ENCODE results near the gene TMEM52. TPM values are rescaled to one million over a fixed set of nuclear protein-coding genes. Genes with fewer than 3 reads are reported as not detected.

The TMEM52 gene
- total RNA-seq, 1 donor: 0.27 TPM

DNA sequence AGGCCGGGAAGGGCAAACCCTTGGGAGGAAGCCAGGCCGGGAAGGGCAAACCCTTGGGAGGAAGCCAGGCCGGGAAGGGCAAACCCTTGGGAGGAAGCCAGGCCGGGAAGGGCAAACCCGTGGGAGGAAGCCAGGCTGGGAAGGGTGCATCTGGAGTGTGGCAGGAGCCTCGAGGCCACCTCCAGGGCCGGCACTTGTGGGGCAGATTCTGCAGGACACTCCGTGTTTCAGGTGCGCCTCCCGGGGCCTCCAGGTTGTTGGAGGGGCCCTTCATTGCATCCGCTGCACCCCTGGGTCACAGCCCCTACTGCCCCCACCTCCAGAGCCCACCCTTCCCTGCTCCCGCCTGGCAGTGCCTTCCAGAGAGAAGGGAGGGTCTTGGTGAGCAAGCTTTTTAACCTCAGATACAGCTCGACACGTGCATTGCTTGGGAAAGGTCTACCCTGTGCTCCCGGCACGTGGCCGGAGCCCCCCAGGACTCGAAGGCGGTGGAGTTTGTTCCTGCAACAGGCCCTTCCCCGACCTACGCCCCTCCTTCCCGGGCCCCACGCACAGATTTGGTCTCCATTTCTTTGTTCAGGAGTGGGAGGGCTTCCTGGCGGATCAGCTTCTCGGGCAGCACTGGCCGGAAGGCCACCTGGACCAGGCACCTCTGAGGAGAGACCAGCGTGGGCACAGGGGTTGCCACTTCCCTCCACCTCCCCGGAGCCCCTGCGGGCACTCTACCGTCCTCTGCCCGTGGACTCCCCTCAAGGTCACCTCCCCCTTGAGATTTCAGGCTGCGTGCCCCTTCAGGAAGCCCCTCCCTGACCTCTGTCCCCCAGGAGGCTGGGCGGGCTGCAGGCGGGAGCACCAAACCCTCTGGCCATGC is 9.4 kb upstream of the TMEM52 start:
- no peak for DNase-seq (ENCODE audit: low read depth in 2 of 3, low spot score in 2 of 3)

DNA sequence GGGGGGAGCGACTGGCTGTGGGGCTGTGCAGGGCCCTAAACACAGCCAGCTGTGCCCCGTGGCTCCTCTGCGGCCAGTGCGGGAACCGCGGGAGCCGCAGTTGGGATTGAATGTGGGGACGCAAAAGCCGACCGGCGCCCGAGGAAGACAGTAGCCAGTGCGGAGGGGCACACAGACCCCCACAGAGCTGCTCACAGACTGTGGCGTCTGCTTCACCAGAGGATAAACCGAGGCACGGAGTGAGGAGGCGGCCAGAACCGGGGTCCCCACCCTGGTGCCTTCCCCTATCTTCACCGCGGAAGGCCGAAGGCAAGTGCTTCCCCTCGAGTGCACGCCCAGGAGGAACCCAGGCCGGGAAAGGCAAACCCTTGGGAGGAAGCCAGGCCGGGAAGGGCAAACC is 8.7 kb upstream of the TMEM52 start:
- no peak for DNase-seq (ENCODE audit: low read depth in 2 of 3, low spot score in 2 of 3)

DNA sequence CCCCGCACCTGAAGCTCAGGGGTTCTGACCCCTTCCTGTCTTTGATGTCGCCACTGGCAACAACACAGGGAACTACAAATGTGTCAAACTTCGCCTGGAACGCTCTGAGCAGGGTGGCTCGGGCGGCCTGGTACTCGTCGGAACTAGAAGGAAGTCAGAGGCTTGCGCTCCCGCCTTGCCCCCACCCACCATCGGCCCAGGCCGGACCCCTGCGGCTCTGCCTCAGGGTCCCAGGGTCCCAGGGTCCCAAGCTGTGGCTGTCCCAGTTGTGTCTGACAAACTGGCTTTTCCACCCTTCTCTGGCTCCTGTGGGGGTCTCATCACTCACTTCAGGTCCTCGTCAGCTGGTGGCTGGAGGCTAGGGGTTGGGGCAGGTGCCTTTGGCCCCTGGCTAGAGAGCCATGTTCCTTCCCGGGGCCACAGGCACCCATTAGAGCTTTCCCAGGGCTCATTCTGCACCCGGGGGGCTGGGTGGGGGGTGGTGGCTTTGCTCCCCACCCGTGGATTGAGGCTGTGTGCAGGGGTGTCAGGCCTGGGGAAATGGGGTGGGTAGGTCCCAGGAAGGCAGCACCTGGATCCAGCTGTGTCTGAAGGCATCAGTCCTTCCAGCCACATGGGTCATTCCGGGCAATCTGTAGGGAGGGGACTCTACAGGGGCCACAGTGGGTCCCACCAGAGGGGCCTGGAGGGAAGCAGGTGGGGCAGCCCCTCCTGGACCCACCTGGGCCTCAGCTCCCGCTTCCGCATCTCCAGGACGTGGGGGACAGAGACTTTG is 8.0 kb upstream of the TMEM52 start:
- no peak for DNase-seq (ENCODE audit: low read depth in 2 of 3, low spot score in 2 of 3)

DNA sequence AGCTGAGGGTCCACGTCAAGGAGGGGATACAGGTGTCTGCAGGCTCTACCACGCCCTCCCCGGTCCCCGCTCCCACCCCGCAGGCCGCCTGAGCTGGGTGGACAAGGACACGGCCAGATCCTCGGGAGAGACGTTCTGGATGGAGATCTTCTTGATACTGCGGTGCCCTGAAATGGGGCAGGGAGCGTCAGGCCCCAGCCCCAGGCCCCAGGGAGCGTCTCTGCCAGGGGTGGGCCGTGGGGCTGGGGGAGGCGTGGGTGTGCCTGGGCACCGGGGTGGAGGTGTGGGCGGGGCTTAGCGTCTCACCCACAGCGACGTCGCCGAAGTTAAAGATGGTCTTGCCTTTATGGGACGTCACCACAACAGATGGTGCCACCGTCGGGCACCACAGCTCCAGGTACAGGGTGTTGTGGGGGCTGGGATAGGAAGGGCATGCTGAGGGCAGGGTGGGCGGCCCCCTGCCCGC is 7.3 kb upstream of the TMEM52 start:
- no peak for DNase-seq (ENCODE audit: low read depth in 2 of 3, low spot score in 2 of 3)

DNA sequence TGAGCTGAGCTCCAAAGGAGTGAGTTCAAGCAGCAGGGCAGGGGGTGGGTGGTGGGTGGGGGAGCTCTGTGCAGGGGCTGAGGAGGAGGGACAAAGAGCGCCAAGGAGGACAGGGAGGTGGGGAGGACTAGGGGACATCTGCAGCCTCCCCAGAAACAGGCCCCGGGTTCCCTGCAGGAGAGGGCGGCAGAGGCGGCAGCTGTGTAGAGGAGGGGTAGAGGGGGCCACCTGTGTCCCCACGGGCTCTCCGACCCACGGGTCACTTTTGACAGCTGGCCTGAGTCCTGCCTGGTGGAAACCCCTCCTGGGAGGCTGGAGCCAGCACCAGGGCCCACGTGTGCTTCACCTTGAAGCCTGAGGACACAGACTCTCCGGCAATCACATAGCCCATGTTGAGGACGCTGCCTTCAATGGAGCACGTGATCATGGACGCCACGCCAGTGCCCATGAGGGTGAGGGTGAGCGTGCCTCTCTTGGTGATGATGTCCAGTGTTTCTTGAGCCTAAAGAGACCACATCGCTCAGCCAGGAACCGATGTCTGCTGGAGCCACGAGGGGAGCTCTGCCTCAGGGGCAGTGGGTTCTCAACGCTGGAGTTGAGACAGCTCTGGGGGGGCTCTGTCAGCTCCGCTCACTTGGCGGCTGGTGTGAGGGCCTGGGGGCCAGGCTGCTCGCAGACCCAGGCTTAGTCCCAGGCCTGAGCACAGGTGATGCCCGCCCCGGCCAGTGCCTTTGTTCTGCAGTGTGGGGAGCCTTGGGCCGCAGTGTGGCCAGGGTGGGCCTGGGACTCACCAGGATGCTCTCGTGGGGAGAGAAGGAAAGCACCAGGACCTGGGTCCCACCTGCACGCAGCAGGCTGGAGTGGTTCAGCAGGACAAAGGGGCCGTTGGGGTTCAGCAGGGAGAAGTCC is 6.6 kb upstream of the TMEM52 start:
- no peak for DNase-seq (ENCODE audit: low read depth in 2 of 3, low spot score in 2 of 3)

DNA sequence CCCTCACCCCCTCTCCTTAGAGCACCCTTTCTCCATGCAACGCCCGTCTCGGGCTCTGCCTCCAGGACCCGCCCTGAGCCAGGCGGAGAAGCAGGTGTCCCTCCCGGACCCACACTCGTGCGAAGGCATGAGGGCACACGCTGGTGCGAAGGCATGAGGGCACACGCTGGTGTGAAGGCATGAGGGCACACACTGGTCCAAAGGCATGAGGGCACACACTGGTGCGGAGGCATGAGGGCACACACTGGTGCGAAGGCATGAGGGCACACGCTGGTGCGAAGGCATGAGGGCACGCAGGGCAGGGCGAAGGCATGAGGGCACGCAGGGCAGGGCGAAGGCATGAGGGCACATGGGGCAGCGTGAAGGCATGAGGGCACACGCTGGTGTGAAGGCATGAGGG is 5.8 kb upstream of the TMEM52 start:
- no peak for DNase-seq (ENCODE audit: low read depth in 2 of 3, low spot score in 2 of 3)

DNA sequence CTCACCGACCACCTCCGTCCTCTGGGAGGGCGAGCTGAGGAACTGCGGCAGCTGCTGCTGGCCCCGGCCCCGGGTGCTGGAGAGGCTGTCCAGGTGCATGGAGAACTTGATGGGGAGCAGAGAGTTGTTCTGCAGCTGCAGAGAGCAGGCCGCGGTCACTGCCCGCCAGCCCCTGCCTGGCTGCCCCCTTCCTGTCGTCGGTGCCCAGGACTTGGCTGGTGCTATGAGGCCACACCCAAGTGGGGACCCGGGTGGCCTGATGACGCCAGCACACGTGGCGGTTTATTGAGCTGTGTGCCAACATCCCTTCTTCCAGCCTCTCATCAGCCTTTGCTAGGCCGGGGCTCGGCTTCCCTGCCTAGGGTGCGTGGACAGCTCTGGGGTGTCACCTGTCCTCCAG is 5.3 kb upstream of the TMEM52 start:
- no peak for DNase-seq (ENCODE audit: low read depth in 2 of 3, low spot score in 2 of 3)

DNA sequence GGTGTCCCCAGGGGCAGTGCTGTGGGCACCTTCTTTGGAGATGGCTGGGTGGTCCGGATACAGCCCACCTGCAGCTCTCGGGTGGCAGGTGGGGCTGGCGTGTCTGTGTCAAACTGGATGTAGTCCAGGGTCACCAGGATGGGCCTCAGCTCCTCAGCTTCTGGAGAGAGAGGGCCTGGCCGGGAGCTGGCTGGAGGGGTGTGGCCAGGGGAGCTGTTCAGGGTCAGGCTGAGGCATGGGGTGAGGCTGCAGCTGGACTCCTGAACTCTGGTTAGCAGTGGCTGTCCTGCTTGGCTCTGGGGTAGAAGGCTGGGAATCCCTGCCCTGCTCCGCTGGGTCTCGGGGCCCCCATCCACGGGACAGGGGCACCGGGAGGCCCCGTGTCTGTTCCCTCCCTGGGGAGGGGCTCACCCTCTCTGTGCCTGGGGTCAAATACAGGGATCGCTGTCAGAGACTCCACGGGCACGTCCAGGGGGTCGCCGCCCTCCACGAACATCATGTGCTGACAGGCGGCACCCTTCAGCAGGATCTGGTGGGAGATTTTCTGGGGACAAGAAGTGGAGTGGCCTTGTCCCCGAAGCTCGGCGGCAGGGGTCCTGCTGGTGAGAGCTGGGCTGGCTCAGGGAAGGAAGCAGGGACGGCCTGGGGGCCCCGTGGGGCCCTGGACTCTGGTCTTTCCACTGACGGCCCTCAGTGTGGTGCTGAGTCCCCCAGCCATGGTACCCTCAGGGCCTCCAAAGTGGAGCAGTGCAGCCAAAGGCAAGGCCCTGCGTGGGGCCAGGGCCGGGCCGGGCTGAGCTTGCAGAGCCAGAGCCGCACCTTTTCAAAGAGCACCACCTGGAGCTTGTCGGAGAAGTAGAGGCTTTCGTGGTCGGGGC is 4.1 kb upstream of the TMEM52 start:
- DNase-seq (ENCODE audit: low read depth in 2 of 3, low spot score in 2 of 3): no peak

DNA sequence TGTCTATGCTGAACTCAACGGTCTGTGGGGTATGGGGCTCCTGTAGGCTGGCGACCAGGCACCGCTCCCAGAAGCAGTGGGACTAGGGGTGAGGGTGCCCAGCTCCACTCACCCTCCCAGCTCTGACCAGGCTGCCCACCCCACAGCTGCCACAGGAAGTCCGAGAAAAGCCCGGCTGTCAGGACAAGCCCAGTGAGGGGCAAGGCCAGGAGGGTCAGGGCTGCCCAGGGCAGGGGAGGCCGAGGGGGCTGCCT is 3.5 kb upstream of the TMEM52 start:
- DNase-seq (ENCODE audit: low read depth in 2 of 3, low spot score in 2 of 3): no peak

DNA sequence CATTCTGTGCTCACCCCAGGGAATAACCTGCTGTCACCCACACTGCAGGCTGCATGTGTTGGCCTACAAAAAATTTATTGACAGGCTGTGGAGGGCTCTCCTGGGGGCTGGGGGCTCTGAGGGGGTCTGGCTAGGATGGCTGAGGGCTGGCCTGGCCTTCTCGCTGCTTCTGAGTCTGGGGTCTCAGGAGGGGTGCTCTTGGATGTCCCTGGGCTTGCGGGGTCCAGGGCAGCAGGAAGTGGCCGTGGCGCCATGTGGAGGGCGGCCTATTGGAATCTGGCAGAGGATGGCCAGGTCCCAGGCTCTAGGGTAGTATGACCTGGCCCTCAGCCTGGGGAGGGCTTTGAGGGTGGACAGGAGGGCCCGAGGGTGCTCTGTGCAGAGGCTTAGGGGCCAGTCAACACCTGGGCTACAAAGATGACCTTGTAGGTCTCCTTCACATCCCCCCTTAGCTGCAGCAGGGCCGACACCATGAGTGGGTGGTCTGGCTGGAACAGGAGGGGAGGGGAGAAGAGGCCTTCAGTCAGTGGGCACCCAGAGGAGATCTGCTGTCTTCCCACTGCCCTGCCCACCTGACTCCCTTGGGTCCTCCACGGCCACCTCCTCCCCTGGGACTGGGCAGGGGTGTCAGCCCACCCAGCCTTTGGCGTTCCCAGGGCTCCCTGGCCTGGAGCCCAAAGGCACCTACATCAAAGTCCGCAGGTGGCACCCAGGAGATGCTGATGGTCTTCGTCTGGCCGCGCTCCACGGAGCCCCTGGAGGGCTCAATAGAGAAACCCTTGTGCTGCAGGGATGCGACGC is 3.0 kb upstream of the TMEM52 start:
- DNase-seq (ENCODE audit: low read depth in 2 of 3, low spot score in 2 of 3): no peak

DNA sequence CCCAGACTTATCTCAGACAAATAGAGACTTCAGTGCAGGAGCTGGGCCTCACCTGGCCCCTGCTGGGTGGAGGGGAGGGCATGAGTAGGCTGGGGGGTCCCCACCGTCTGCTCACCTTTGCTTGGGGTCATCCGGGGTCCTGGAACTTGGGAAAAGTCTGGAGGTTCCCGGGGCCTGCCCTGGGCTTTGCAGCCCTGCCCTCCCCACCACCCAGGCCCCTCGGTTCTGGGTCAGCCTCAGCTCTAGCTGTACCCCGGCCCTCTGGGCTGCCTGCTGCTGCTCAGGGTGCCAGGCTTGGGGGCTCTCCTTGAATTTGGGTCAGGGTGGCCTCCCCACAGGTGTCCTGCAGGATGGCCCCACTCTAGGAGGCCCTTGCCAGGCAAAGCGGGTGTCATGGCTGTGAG is 2.4 kb upstream of the TMEM52 start:
- no peak for DNase-seq (ENCODE audit: low read depth in 2 of 3, low spot score in 2 of 3)

DNA sequence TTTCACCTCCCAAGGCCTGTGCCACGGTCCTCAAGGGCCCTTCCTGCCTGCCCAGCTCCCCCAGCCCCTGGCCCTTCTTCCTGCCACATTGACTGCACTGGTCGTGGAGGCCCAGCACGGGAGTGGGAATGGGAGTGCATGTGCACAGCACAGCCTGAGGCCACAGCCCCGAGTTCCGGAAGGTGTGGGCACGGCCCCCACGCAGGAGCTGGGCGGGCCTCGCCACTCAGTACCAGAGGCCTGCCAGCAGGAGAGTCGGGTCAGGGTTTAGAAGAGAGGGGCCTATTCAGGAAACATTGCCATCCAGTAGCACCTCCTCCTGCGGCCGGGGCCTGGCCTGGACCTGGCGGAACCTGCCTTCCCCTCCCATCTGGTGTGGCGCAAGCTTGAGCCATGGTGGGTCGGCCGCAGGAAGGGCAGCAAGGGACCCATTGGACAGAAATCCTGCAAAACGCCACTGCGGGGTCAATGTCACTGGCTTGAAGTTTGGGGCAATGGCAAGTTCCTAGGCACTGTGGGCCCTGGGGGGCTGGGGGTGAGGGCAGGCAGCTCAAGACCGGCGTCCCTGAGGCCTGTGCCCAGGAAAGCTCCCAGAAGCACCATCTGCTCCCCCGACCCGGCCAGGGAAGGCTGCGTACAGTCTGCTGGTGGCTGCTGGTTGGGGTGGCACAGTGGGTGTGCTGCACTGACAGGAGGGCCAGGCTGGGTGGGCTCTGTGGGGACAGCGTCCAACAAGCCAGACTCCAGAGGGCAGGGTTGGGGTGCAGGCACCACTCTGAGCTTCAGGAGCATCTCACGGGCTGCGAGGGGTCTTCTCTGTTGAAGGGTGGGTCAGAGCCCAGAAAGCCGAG is 1.8 kb upstream of the TMEM52 start:
- no peak for DNase-seq (ENCODE audit: low read depth in 2 of 3, low spot score in 2 of 3)

DNA sequence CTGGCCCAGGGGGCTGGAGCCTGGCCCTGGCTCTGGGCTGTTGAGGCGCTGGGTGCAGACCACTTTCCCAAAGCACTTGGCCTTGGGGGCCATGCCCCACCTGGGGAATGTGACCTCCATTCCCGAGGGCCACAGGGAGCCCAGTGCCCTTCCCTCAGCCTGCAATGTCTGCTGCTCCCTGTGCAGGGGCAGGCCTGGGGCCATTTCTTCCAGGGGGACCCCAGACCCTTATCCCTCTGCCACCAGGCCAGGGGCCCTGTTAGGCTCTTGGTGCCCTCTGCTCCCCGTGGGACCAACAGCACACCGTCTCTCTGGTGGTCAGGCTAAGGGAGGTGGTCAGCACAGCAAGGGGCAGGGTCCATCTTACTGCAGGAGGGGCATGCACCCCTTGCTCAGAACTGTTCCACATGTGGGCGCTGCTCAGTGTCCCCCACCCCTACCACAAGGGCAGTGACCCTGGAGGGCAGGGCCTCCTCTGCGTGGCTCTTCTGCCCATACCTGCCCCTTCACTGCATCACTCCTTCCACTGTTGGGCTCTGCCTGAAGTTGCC is 1.1 kb upstream of the TMEM52 start:
- no peak for DNase-seq (ENCODE audit: low read depth in 2 of 3, low spot score in 2 of 3)

DNA sequence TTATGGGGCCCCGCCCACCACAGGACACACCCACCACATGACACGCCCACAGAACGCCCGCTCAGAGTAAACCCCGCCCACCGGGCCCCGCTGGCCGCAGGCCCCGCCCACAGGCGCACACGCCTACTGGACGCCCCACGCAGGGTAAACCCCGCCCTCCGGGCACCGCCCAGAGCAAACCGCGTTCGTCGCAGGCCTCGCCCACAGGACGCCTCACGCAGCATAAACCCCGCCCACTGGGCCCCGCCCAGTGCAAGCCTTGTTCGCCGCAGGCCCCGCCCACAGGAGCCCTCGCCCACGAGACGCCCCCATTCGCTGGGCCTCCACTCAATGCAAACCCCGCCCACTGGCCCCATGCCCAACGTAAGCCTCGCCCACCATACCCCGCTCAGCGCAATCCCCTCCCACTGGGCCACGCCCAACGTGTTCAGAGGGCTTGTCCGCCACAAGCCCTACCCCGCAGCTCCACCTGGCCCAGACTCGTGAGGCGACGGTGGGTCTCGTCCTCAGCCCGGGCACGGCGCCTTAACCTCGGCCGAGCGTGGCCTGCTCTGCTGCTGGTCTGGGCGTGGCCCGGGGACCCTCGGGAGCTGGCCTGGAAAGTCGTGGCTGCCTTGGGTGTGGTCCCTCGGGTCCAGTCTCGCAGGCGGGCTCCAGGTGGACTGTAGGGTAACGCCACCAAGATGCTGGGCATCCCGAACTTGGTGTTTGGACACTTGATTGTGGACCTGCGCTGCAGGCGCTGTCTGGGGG is 401 bp upstream of the TMEM52 start:
- peak; percentile 99 for DNase-seq (ENCODE audit: low read depth in 2 of 3, low spot score in 2 of 3)

DNA sequence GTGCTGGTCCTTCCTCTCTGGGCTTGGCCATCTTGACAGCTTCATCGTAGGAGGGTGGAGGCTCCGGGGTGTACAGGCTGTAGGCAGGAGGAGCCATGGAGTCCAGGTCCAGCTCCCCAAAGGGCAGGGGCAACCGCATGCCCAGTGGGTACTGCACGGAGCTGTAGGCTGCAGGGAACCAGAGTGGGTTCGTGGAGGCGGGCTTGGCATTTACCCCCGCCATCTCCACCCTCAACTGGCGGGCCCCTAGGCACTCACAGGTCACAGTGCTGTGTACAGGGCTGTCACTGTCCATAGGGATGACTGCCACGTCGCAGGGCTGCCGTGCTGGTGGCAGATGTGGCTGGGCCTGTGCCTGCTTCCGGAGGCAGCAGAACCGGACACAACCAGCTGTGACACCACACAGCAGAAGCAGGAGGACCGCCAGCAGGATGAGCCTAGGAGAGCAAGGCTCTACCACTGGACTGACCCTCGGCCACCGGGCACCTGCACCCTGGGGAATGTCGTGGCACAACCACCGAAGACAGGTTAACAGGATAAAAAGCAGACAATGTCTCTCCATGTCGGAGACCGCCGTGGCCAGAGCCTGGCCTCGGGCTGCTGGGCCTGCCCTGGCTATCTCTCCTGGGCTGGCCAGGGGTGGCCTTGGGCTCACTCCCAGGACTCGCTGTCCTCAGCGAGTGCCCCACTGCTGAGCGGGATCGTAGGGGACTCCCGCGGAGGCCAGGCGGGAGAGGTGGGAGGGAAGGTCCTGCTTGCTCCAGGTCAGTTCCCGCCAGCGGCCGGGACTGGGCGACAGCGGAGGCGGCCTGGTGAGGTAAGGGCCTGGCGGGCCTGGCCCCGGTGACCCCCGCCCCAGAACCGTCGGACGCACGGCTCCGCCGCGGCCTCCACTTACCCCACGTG is 831 bp downstream of the TMEM52 start:
- DNase-seq (ENCODE audit: low read depth in 2 of 3, low spot score in 2 of 3): no peak

DNA sequence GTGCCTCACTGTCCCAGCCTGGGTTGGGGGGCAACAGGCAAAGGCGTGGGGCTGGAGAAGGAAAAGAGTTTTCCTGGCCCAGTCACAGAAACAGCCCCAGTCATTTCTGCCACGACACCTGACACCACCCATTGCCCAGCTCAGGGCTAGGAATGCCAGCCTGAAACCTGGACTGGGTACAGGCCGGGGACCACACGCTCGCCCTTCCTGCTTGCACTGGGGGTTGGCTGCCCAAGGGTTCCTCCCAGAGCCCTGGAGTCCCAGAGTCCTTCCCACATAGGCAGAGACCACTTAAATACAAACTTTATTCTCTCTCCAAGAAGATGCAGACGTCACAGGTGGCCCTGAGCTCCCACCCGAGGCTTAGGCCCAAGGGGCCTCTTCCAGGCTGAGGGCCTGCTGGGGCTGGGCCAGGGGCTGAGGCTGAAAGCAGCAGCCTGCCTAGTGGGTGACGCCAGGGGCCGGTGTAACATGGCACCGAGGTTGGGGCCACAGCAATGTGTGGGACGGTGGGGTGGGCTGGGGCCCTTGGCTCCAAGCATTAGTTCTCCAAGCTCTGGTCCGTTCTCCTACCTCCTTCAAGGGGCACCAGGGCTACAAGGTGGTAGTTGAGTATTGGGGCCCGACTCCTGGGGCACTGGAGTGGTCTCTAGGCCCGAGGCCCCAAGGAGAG is 1.6 kb downstream of the TMEM52 start:
- no peak for DNase-seq (ENCODE audit: low read depth in 2 of 3, low spot score in 2 of 3)

All from hematopoietic multipotent progenitor cell (in vitro differentiated cells).